SK-N-MC (cell line): ENCODE results near the gene NCBP2L.

ENCODE experiments used
- EZH2 ChIP-seq: fragments of 200-600 bp; sonication (generic); IDR thresholded peaks from one replicate; pipeline ENCODE4 v1.6.1; 2017; ENCODE audit warnings: antibody characterized with exemption
- FOXP2 ChIP-seq: optimal IDR thresholded peaks from 2 replicates; pipeline ENCODE3; 2011; ENCODE audit warnings: mild to moderate bottlenecking, moderate library complexity; ENCODE audit not compliant: insufficient read depth; ENCODE audit errors: extremely low read length, control extremely low read depth
- POLR2AphosphoS5 ChIP-seq: IDR thresholded peaks from 2 replicates; pipeline ENCODE4 v1.6.1; 2012; ENCODE audit warnings: mild to moderate bottlenecking, low read depth, low read length, borderline replicate concordance

DNA sequence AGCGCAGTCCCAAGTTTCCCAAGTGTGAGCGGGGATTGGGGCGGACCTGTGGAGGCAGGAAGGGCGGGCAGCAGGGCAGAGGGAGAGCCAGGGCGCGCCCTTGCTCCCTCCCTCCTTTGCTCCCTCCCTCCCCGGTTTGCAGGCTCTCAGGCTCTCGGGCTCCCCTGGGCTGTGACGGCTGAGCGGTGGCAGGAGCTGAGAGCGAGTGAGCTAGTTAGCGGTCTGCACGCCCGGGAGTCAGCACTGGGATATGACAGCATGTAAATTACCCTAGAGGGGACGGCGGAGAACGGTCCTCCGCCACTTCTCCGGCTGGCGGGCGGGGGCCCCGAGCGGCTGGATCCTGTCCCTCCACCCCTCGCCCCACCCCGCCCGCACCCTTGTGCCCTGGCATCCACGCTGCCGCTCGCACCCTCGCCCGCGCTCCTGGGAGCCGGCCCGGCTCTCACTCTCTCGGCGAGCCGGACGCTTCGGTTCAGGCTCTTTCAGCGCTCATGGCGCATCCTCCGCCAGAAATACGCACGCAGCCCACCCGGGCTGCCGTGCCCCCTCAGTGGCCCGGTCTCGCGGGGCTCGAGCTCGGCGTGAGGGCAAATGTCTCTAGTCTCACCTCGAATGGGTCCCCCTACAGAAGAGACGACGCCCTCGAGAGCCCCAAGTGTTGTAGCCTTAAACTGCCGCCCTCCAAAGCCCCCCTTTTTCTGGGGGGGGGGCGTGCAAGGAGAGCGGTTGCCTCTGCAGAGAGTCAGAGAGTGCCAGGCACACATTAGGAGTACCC, 1.6 kb upstream of the NCBP2L start, which contains the start of gene TSC22D3:
- no peak for TF ChIP-seq EZH2
- no peak for TF ChIP-seq POLR2AphosphoS5
- no peak for TF ChIP-seq FOXP2
